K562 (cell line): Measurements from ENCODE around the gene GUCY2D. TPM values are rescaled to one million over a fixed set of nuclear protein-coding genes. Genes with fewer than 3 reads are reported as not detected.

ENCODE experiments used
- CUX1 ChIP-seq: fragments of 200-800 bp; sonication (Bioruptor generic); IDR thresholded peaks from 2 replicates; pipeline ENCODE4 v1.6.1; 2016; ENCODE audit warnings: missing genetic modification characterization, missing compliant biosample characterization
- HDAC1 ChIP-seq, 2 experiments: fragments of 450-650 bp; IDR thresholded peaks; 2 replicates each; pipeline ENCODE4 v1.6.1; 2016 to 2017; ENCODE audit warnings: inconsistent platforms in 1 of 2, mild to moderate bottlenecking in 1 of 2, moderate library complexity in 1 of 2
- ID3 ChIP-seq, 2 experiments: fragments of 250-450 bp in 1 of 2; fragments of 450-650 bp in 1 of 2; sonication (Bioruptor Pico) in 1 of 2; IDR thresholded peaks; 2 replicates each; pipeline versions ENCODE4 v1.6.1 to v1.8.0; 2016 to 2021; ENCODE audit warnings: mild to moderate bottlenecking in 2 of 2, moderate library complexity in 2 of 2, missing compliant biosample characterization in 1 of 2, missing genetic modification characterization in 1 of 2
- MYBL2 ChIP-seq, 2 experiments: fragments of 450-650 bp in 1 of 2; sonication (generic) in 1 of 2; formaldehyde crosslinking in 1 of 2; IDR thresholded peaks; 2 replicates each; pipeline versions ENCODE4 v1.6.1 to v1.8.1; 2017 to 2022; ENCODE audit warnings: borderline replicate concordance in 1 of 2, inconsistent platforms in 1 of 2, low read depth in 1 of 2, mild to moderate bottlenecking in 1 of 2, missing genetic modification reagents in 1 of 2, moderate library complexity in 1 of 2
- NCOA6 ChIP-seq: fragments of 450-650 bp; IDR thresholded peaks from 2 replicates; pipeline ENCODE4 v1.6.1; 2017; ENCODE audit warnings: mild to moderate bottlenecking
- RBFOX2 ChIP-seq: fragments of 200-400 bp; formaldehyde crosslinking; IDR thresholded peaks from 2 replicates; pipeline ENCODE4 v1.6.1; 2017; ENCODE audit warnings: low read depth, mild to moderate bottlenecking, low read length, moderate library complexity
- TCF15 ChIP-seq: fragments of 250-450 bp; sonication (Bioruptor Pico); IDR thresholded peaks from 2 replicates; pipeline ENCODE4 v1.8.0; 2022; ENCODE audit warnings: moderate library complexity, mild to moderate bottlenecking, inconsistent platforms
- XRCC5 ChIP-seq: fragments of 200-400 bp; formaldehyde crosslinking; IDR thresholded peaks from 2 replicates; pipeline ENCODE4 v1.6.1; 2017; ENCODE audit warnings: low read depth, mild to moderate bottlenecking, low read length
- polyA plus RNA-seq, 8 experiments: library from polyadenylated mRNA; depleted of rRNA in 4 of 8; stranded (reverse) in 5 of 8; unstranded in 3 of 8; fragments of >200 nt; fragmentation: Nextera tagmentation in 2 of 8; fragmentation: Illumina TruSeq in 1 of 8; extraction: Ambion mirVana in 2 of 8; extraction: Trizol in 1 of 8; gene quantifications; 2 replicates each; pipeline versions ENCODE4 v1.2.1 to v1.2.3, GENCODE V29; 2011 to 2014; ENCODE audit warnings: inconsistent platforms in 1 of 8, missing spikeins in 1 of 8
- total RNA-seq, 7 experiments: library from RNA; depleted of rRNA in 6 of 7; stranded (reverse); fragments of >200 nt in 6 of 7; fragmentation: Illumina TruSeq in 2 of 7; extraction: Trizol in 2 of 7; gene quantifications; 2 replicates each; pipeline versions ENCODE4 v1.2.1 to v1.2.3, GENCODE V29; 2011 to 2021; ENCODE audit warnings: low replicate concordance in 1 of 7

The GUCY2D gene
- total and polyA plus RNA-seq, 9 of the 15 experiments (the other 6 are each of a cell fraction or from before 2014, with no cell fraction given), result 0.05 TPM; not detected in 8

GRCh38 chr17:7989781-7990655, 12.4 kb upstream of the GUCY2D start (continued):
- TF ChIP-seq ID3 (CRISPR knock-in tag; IDR thresholded peaks at IDR 0.05) (no peak), ID3 (tag; IDR thresholded peaks at IDR 0.05) (0 out of 2 replicates have a peak, but pooled peaks have one; percentile 28), XRCC5 (0 out of 2 replicates have a peak, but pooled peaks have one; percentile 34), NCOA6 (no peak), RBFOX2 (peak; percentile 65), CUX1 (no peak), HDAC1 (IDR thresholded peaks at IDR 0.05) (peak in 1 of 2 experiments; percentile 41; a peak in 1 of 4 replicates), TCF15 (CRISPR knock-in tag) (no peak), MYBL2 (IDR thresholded peaks at IDR 0.05; ENCODE audit: low read depth) (no peak), MYBL2 (CRISPR knock-in tag; IDR thresholded peaks at IDR 0.05; ENCODE audit: borderline replicate concordance) (no peak)
